H1 (cell line): Measurements from ENCODE around the gene PDIA5. TPM values are rescaled to one million over a fixed set of nuclear protein-coding genes. Genes with fewer than 3 reads are reported as not detected.

ENCODE experiments used
- BRCA1 ChIP-seq: IDR thresholded peaks from 2 replicates; pipeline ENCODE4 v1.6.1; 2012; ENCODE audit warnings: low read depth, low read length, improper control_type of control experiment
- CBX8 ChIP-seq: fragments of 300-800, 300-1000 bp; sonication (generic); IDR thresholded peaks from 2 replicates; pipeline ENCODE4 v1.7.1; 2016; ENCODE audit warnings: low read depth, low read length, borderline replicate concordance
- HDAC6 ChIP-seq: IDR thresholded peaks from one replicate; pipeline ENCODE4 v1.7.1; 2012; ENCODE audit warnings: low read depth, mild to moderate bottlenecking, inconsistent platforms, low read length, moderate library complexity
- NANOG ChIP-seq: IDR thresholded peaks from 2 replicates; pipeline ENCODE4 v1.6.1; 2011; ENCODE audit warnings: low read length, low read depth, mild to moderate bottlenecking, inconsistent platforms; ENCODE audit not compliant: insufficient read depth, poor library complexity, severe bottlenecking
- polyA plus RNA-seq, 7 experiments: library from polyadenylated mRNA; depleted of rRNA in 3 of 7; stranded (reverse) in 5 of 7; unstranded in 2 of 7; fragments of >200 nt in 5 of 7; fragments of 200-250 nt in 2 of 7; gene quantifications; 1 replicate in 5 of 7; 2 replicates in 1 of 7; 4 replicates in 1 of 7; pipeline versions ENCODE4 v1.2.1 to v1.2.3, GENCODE V29; 2011 to 2013; ENCODE audit warnings: missing spikeins in 2 of 7, mixed read lengths in 2 of 7
- total RNA-seq: library from RNA; stranded (reverse); fragmentation: NEBNext Ultra II Directional; extraction: Animal tissue kit (Norgen Biotek cat#: 25700); gene quantifications from 2 replicates; pipeline ENCODE4 v1.2.1, GENCODE V29; 2021

The PDIA5 gene
- total and polyA plus RNA-seq, 2 of the 8 experiments (the other 6 are each of a cell fraction or from before 2014, with no cell fraction given), result 18.2 to 32.8 TPM

DNA sequence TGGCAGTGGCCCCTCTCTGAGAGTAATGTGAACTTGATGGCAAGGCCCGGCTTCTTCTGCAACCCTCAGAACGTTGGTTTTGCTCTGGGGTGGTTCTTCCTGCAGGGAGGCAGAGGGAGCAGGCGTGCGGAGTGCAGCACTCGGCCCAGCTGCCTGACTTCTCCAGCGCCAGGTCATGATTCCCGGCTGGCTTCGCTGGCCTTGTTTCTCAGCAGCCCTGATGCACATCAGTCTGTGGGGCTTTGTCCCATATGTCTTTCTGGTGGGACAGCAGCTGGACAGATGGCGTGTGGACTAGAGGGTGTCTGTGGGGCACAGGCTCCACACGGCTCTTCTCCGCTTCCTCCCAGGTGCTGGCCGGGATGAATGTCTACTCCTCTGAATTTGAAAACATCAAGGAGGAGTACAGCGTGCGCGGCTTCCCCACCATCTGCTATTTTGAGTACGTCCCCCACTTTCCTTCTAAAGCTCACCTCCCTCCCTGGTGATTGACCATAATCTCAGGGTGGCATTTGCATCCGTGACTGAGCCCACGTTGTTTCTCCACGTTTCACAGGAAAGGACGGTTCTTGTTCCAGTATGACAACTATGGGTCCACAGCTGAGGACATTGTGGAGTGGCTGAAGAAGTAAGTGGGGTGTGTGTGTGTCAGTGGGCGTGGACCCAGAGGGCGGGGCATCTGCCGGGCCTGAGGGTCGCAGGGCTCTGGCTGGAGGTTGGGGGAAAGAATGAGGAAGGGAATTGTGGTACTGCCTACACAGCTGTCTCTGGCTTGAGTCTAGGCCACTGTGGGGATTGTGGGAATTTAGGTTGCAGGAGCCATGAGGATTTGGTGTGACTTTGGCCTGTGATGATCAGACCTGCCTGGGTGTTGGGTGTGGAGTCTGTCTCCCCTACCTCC lies 57.1 kb downstream of the PDIA5 start (continued):
- TF ChIP-seq CBX8 (no peak), NANOG (no peak), HDAC6 (no peak), BRCA1 (no peak)
